Bronchial epithelial cell (primary cell): Measurements from ENCODE around the gene FBN1. TPM values are rescaled to one million over a fixed set of nuclear protein-coding genes. Genes with fewer than 3 reads are reported as not detected.

Experiments used
- DNase-seq: peaks from one replicate; pipeline ENCODE4 v3.0.0-alpha.2; 2010; ENCODE audit warnings: low read depth
- FAIRE-seq: peaks from 2 replicates; lab custom pipeline; 2011; peaks lifted over from hg19 to GRCh38; lab: Jason Lieb, UNC
- H3K27me3 ChIP-seq: 2 replicates; pipeline ENCODE4 v1.5.1; 2011; ENCODE audit warnings: low read length; ENCODE audit not compliant: control insufficient read depth, insufficient read depth
- H3K36me3 ChIP-seq: 2 replicates; pipeline ENCODE4 v1.5.1; 2011; ENCODE audit warnings: low read length; ENCODE audit not compliant: control insufficient read depth, insufficient read depth
- H3K4me3 ChIP-seq: 2 replicates; pipeline ENCODE4 v1.5.1; 2011; ENCODE audit warnings: mild to moderate bottlenecking, low read depth, low read length, control low read depth
- CTCF ChIP-seq: IDR thresholded peaks from 2 replicates; pipeline ENCODE4 v1.5.1; 2011; ENCODE audit warnings: mild to moderate bottlenecking, moderate library complexity, low read length, control low read depth, inconsistent platforms; ENCODE audit not compliant: insufficient read depth, severe bottlenecking
- total RNA-seq: library from RNA; depleted of rRNA; stranded (reverse); fragments of >200 nt; gene quantifications from 2 replicates; pipeline ENCODE4 v1.2.1, GENCODE V29; 2014

Gene FBN1
- total RNA-seq, 1 donor from 2014 or later = 6.3 TPM

GRCh38 chr15:48440084-48440483 lies 205.4 kb downstream of the FBN1 start:
- DNase-seq (no peak), FAIRE-seq (no peak)
- Histone ChIP-seq H3K36me3 (no peaks in the 10 kb centered on the region), H3K4me3 (no peak overlapping the region), H3K27me3 (no peaks in the 10 kb centered on the region)
- TF ChIP-seq CTCF = no peak

- Histone ChIP-seq H3K36me3 (no peaks in the 10 kb centered on the region), H3K27me3 (no peaks in the 10 kb centered on the region), H3K4me3 (no peak overlapping the region)
- FAIRE-seq = no peak
- DNase-seq = no peak
- no peak for TF ChIP-seq CTCF
These were observed 208.3 kb downstream of the FBN1 start for GRCh38 chr15:48437178-48437577.

GRCh38 chr15:48435321-48435720 lies 210.2 kb downstream of the FBN1 start:
- no peak overlapping the region for H3K4me3 ChIP-seq
- H3K27me3 ChIP-seq = no peaks in the 10 kb centered on the region
- DNase-seq (no peak), FAIRE-seq (no peak)
- no peaks in the 10 kb centered on the region for H3K36me3 ChIP-seq
- TF ChIP-seq CTCF = no peak

GRCh38 chr15:48433226-48433886 lies 212.2 kb downstream of the FBN1 start:
- DNase-seq (peak; percentile 38), FAIRE-seq (no peak)
- H3K36me3 ChIP-seq = no peaks in the 10 kb centered on the region
- no peaks in the 10 kb centered on the region for H3K27me3 ChIP-seq
- H3K4me3 ChIP-seq = no peak overlapping the region
- TF ChIP-seq CTCF = no peak

GRCh38 chr15:48432688-48433087 lies 212.8 kb downstream of the FBN1 start:
- H3K4me3 ChIP-seq = no peak overlapping the region
- no peaks in the 10 kb centered on the region for H3K36me3 ChIP-seq
- TF ChIP-seq CTCF = no peak
- DNase-seq (no peak), FAIRE-seq (no peak)
- no peaks in the 10 kb centered on the region for H3K27me3 ChIP-seq
